Endothelial cell of umbilical vein (primary cell): ENCODE measurements around the gene DRC1. TPM values are rescaled to one million over a fixed set of nuclear protein-coding genes. Genes with fewer than 3 reads are reported as not detected.

Experiments used
- BruUV-seq: library from RNA; stranded (reverse); fragments of 400-500 nt; replicated peaks from 2 replicates; lab custom pipeline; 2021; lab: Mats Ljungman, UMichigan
- CTCF ChIA-PET: fragments of 300-600, 350-600 bp; sonication (Branson Sonifier 250); formaldehyde crosslinking; loops from one replicate; lab custom pipeline; 2021; ENCODE audit warnings: antibody characterized with exemption, inconsistent platforms; lab: Charles Lee
- POLR2A ChIA-PET: fragments of 300-600, 350-600 bp; sonication (Branson Sonifier 250); formaldehyde crosslinking; loops from one replicate; lab custom pipeline; 2021; ENCODE audit warnings: antibody characterized with exemption, inconsistent platforms; lab: Charles Lee
- DNase-seq: peaks from one replicate; pipeline ENCODE4 v3.0.0-alpha.2; 2011; ENCODE audit warnings: low read depth, low spot score
- FAIRE-seq: peaks from 2 replicates; lab custom pipeline; 2011; peaks lifted over from hg19 to GRCh38; lab: Jason Lieb, UNC
- H2AFZ ChIP-seq: 2 replicates; pipeline ENCODE4 v1.6.0; 2012; ENCODE audit warnings: low read depth, low read length, control low read depth, inconsistent platforms
- H3K27ac ChIP-seq: 2 replicates; pipeline ENCODE4 v1.5.1; 2011; ENCODE audit warnings: low read depth, mild to moderate bottlenecking, control low read depth, low read length, moderate library complexity; ENCODE audit not compliant: insufficient read depth
- H3K27me3 ChIP-seq, 2 experiments: 2 replicates each; pipeline versions ENCODE4 v1.6.0 to v1.6.1; 2011; ENCODE audit warnings: low read length in 2 of 2, mixed read lengths in 1 of 2; ENCODE audit not compliant: control insufficient read depth in 2 of 2, insufficient read depth in 2 of 2
- H3K36me3 ChIP-seq, 2 experiments: 2 replicates in 1 of 2; 3 replicates in 1 of 2; pipeline ENCODE4 v1.5.1; 2011; ENCODE audit warnings: low read length in 2 of 2, mild to moderate bottlenecking in 1 of 2, moderate library complexity in 1 of 2; ENCODE audit not compliant: control insufficient read depth in 2 of 2, insufficient read depth in 2 of 2; ENCODE audit errors: extremely low read depth in 1 of 2
- H3K4me1 ChIP-seq: 3 replicates; pipeline ENCODE4 v1.5.1; 2011; ENCODE audit warnings: mild to moderate bottlenecking, low read length; ENCODE audit not compliant: control insufficient read depth, insufficient read depth; ENCODE audit errors: extremely low read depth
- H3K4me2 ChIP-seq: 2 replicates; pipeline ENCODE4 v1.6.1; 2011; ENCODE audit warnings: low read length, control low read depth, mixed read lengths; ENCODE audit not compliant: insufficient read depth
- H3K4me3 ChIP-seq, 3 experiments: fragments of 200-600 bp in 1 of 3; sonication (generic), shearing (Covaris generic) in 1 of 3; replicated peaks in 1 of 3; 2 replicates each; pipeline ENCODE4 v1.5.1; 2011 to 2016; ENCODE audit warnings: control low read depth in 3 of 3, low read length in 3 of 3, mild to moderate bottlenecking in 2 of 3, inconsistent platforms in 1 of 3, low read depth in 1 of 3, moderate library complexity in 1 of 3; ENCODE audit not compliant: insufficient read depth in 1 of 3
- H3K79me2 ChIP-seq: 2 replicates; pipeline ENCODE4 v1.6.0; 2012; ENCODE audit warnings: low read length, inconsistent platforms; ENCODE audit not compliant: control insufficient read depth, insufficient read depth
- H3K9ac ChIP-seq: replicated peaks from 2 replicates; pipeline ENCODE3; 2011; ENCODE audit warnings: low read length, control low read depth; ENCODE audit not compliant: insufficient read depth; ENCODE audit errors: extremely low read depth
- H3K9me1 ChIP-seq: replicated peaks from 3 replicates; pipeline ENCODE4 v1.6.0; 2011; ENCODE audit warnings: mild to moderate bottlenecking, low read length; ENCODE audit not compliant: control insufficient read depth, insufficient read depth; ENCODE audit errors: extremely low read depth
- H3K9me3 ChIP-seq: replicated peaks from 2 replicates; pipeline ENCODE4 v1.5.1; 2012; ENCODE audit warnings: low read length, inconsistent platforms; ENCODE audit not compliant: control insufficient read depth, insufficient read depth
- H4K20me1 ChIP-seq: replicated peaks from 2 replicates; pipeline ENCODE3; 2011; ENCODE audit warnings: mild to moderate bottlenecking, low read length; ENCODE audit not compliant: control insufficient read depth, insufficient read depth; ENCODE audit errors: extremely low read depth
- CTCF ChIP-seq, 2 donors: IDR thresholded peaks; 1 replicate in 1 of 2; 2 replicates in 1 of 2; pipeline ENCODE4 v1.5.1; 2011; ENCODE audit warnings: low read length in 2 of 2, mild to moderate bottlenecking in 2 of 2, moderate library complexity in 2 of 2, control low read depth in 1 of 2, inconsistent platforms in 1 of 2, low read depth in 1 of 2; ENCODE audit not compliant: insufficient read depth in 1 of 2; ENCODE audit errors: extremely low read depth in 1 of 2
- EZH2 ChIP-seq: IDR thresholded peaks from 2 replicates; pipeline ENCODE4 v1.6.1; 2012; ENCODE audit warnings: borderline replicate concordance, low read depth, mild to moderate bottlenecking, moderate library complexity, low read length, inconsistent platforms; ENCODE audit not compliant: severe bottlenecking
- FOS ChIP-seq: IDR thresholded peaks from 2 replicates; pipeline ENCODE4 v1.6.1; 2011; ENCODE audit warnings: mild to moderate bottlenecking, low read length, moderate library complexity, borderline replicate concordance; ENCODE audit not compliant: insufficient read depth
- GATA2 ChIP-seq: IDR thresholded peaks from 2 replicates; pipeline ENCODE4 v1.7.0; 2011; ENCODE audit warnings: low read depth, mild to moderate bottlenecking, moderate library complexity, mixed read lengths, low read length; ENCODE audit not compliant: insufficient read length, insufficient read depth
- JUN ChIP-seq: IDR thresholded peaks from 2 replicates; pipeline ENCODE4 v1.6.1; 2011; ENCODE audit warnings: borderline replicate concordance, low read depth; ENCODE audit not compliant: insufficient read length, insufficient read depth
- MAX ChIP-seq: IDR thresholded peaks from 2 replicates; pipeline ENCODE4 v1.6.1; 2011; ENCODE audit not compliant: insufficient read depth, insufficient read length
- MYC ChIP-seq: IDR thresholded peaks from one replicate; pipeline ENCODE4 v1.6.1; 2011; ENCODE audit warnings: mild to moderate bottlenecking, low read depth, low read length
- POLR2A ChIP-seq: IDR thresholded peaks from 2 replicates; pipeline ENCODE4 v1.6.1; 2012; ENCODE audit warnings: low read depth, mild to moderate bottlenecking, control low read depth, low read length
- dilution Hi-C: fragments of 300-500 bp; cut with MboI; formaldehyde crosslinking; loops from one replicate; pipeline ENCODE4 v1.15.0; 2019; ENCODE audit warnings: low sequenced_read_pairs; ENCODE audit not compliant: extremely low pct_ligation_motif_present
- intact Hi-C: fragments of 100-400 bp; cut with micrococcal nuclease; formaldehyde crosslinking; loops from one replicate; pipeline ENCODE4 v1.10.0; 2022
- polyA plus RNA-seq, 4 experiments: library from polyadenylated mRNA; depleted of rRNA in 3 of 4; stranded (reverse) in 3 of 4; unstranded in 1 of 4; fragments of >200 nt; gene quantifications; 2 replicates each; pipeline versions ENCODE4 v1.2.1 to v1.2.3, GENCODE V29; 2011 to 2012; ENCODE audit warnings: missing spikeins in 1 of 4
- total RNA-seq: library from RNA; stranded (reverse); gene quantifications from 2 replicates; pipeline ENCODE4 v1.2.3, GENCODE V29; 2021

DRC1 gene
- total and polyA plus RNA-seq, 2 donors (not counting 3 experiments of a cell fraction or from before 2014, with no cell fraction given) = 0.44 TPM; not detected in 1

GRCh38 chr2:26463244-26464192, 61.8 kb downstream of the DRC1 start:
- Histone ChIP-seq H3K9me1 (no peaks in the 10 kb centered on the region), H3K4me1 (no peaks in the 10 kb centered on the region), H3K79me2 (no peaks in the 10 kb centered on the region), H3K9me3 (no peaks in the 10 kb centered on the region), H2AFZ (no peak overlapping the region), H3K27ac (no peak overlapping the region), H3K4me3 (no peak overlapping the region), H4K20me1 (no peaks in the 10 kb centered on the region), H3K9ac (no peak overlapping the region), H3K27me3 (no peaks in the 10 kb centered on the region), H3K36me3 (no peaks in the 10 kb centered on the region), H3K4me2 (no peak overlapping the region)
- no peak for FAIRE-seq
- ChIA-PET CTCF (no interaction called here), POLR2A (no interaction called here)
- intact Hi-C loops (no loop called here), dilution Hi-C loops (no loop called here)
- TF ChIP-seq JUN (no peak), MYC (no peak), MAX (no peak), GATA2 (no peak), FOS (no peak), EZH2 (no peak), POLR2A (no peak), CTCF (IDR thresholded peaks at IDR 0.05; ENCODE audit: extremely low read depth in 1 of 2, insufficient read depth in 1 of 2, low read depth in 1 of 2, low read length in 2 of 2) (no peak)
- no TSS peak for BruUV-seq
- DNase-seq = no peak
